Neural crest cell (in vitro differentiated cells): Measurements from ENCODE around the gene TMEM72. TPM values are rescaled to one million over a fixed set of nuclear protein-coding genes. Genes with fewer than 3 reads are reported as not detected.

Source experiments
- DNase-seq: peaks from one replicate; pipeline ENCODE4 v3.0.0; 2021; ENCODE audit warnings: low read depth, mixed read lengths, low spot score
- H3K27ac Mint-ChIP-seq: one replicate; pipeline ENCODE4 v1.8.0; 2021; ENCODE audit warnings: mild to moderate bottlenecking, mixed read lengths; ENCODE audit not compliant: unreplicated experiment
- H3K27me3 Mint-ChIP-seq: 2 replicates; pipeline ENCODE4 v1.8.0; 2021; ENCODE audit warnings: low read depth, mild to moderate bottlenecking, mixed read lengths
- H3K36me3 Mint-ChIP-seq: 2 replicates; pipeline ENCODE4 v1.8.0; 2021; ENCODE audit warnings: low read depth, mild to moderate bottlenecking, mixed read lengths
- H3K4me1 Mint-ChIP-seq: 2 replicates; pipeline ENCODE4 v1.8.0; 2021; ENCODE audit warnings: mixed read lengths
- H3K4me3 Mint-ChIP-seq: one replicate; pipeline ENCODE4 v1.8.0; 2021; ENCODE audit warnings: mild to moderate bottlenecking, mixed read lengths
- H3K9me3 Mint-ChIP-seq: 2 replicates; pipeline ENCODE4 v1.8.0; 2021; ENCODE audit warnings: mixed read lengths
- CTCF ChIP-seq: fragments of 200-600 bp; sonication (generic); conservative IDR thresholded peaks from 2 replicates; pipeline ENCODE4 v1.5.0; 2021; ENCODE audit warnings: antibody characterized with exemption, mild to moderate bottlenecking
- long read RNA-seq: library from polyadenylated mRNA; unstranded; transcript quantifications from one replicate; pipeline ENCODE4 v2.0.0, GENCODE V29; 2020
- total RNA-seq: library from RNA; stranded (reverse); gene quantifications from 2 replicates; pipeline ENCODE4 v1.2.1, GENCODE V29; 2021

TMEM72 gene
- not detected in 2 replicates for total RNA-seq
- long read RNA-seq, result 0 reads

GRCh38 chr10:44911081-44911540, at the start of gene TMEM72:
Gene TMEM72 (plus strand): TSS chr10:44911337. CDS start chr10:44911513, 176 bp downstream.
- Mint-ChIP-seq H3K27ac (no peak within 1 kb of the TSS), H3K4me1 (peaks cover 35% of the 10 kb centered on the region), H3K4me3 (no peak within 1 kb of the TSS), H3K27me3 (no peaks in the 10 kb centered on the region), H3K36me3 (no peaks in the 10 kb centered on the region), H3K9me3 (no peaks in the 10 kb centered on the region)
- no peak for DNase-seq
- no peak for TF ChIP-seq CTCF

- no peak for DNase-seq
- TF ChIP-seq CTCF, result no peak
- Mint-ChIP-seq H3K27me3 (peaks cover 20% of the 10 kb centered on the region), H3K9me3 (no peaks in the 10 kb centered on the region), H3K4me3 (peak overlapping the region; percentile 58), H3K36me3 (no peaks in the 10 kb centered on the region), H3K27ac (no peak overlapping the region), H3K4me1 (peaks cover 46% of the 10 kb centered on the region)
Measured at GRCh38 chr10:44862006-44862751, 49.0 kb upstream of the TMEM72 start.

GRCh38 chr10:44862924-44863323, 48.2 kb upstream of the TMEM72 start:
- Mint-ChIP-seq H3K36me3 (no peaks in the 10 kb centered on the region), H3K4me1 (peaks cover 38% of the 10 kb centered on the region), H3K9me3 (no peaks in the 10 kb centered on the region), H3K4me3 (peak overlapping the region; percentile 58), H3K27ac (no peak overlapping the region), H3K27me3 (peaks cover 20% of the 10 kb centered on the region)
- no peak for DNase-seq
- TF ChIP-seq CTCF, result no peak

- TF ChIP-seq CTCF, result peak; percentile 47
- Mint-ChIP-seq H3K36me3 (no peaks in the 10 kb centered on the region), H3K27me3 (peaks cover 20% of the 10 kb centered on the region), H3K27ac (no peak overlapping the region), H3K4me1 (peaks cover 35% of the 10 kb centered on the region), H3K4me3 (peak overlapping the region; percentile 86), H3K9me3 (no peaks in the 10 kb centered on the region)
- DNase-seq, result no peak
Measured at GRCh38 chr10:44863344-44864047, 47.6 kb upstream of the TMEM72 start.

GRCh38 chr10:44864051-44864450, 47.1 kb upstream of the TMEM72 start:
- Mint-ChIP-seq H3K27me3 (peaks cover 20% of the 10 kb centered on the region), H3K36me3 (no peaks in the 10 kb centered on the region), H3K27ac (peak overlapping the region; percentile 99), H3K4me3 (peak overlapping the region; percentile 86), H3K9me3 (no peaks in the 10 kb centered on the region), H3K4me1 (peaks cover 35% of the 10 kb centered on the region)
- no peak for DNase-seq
- TF ChIP-seq CTCF, result no peak
